GM21786 (cell line): ENCODE results near the gene POU2AF3.

Source experiments
- ATAC-seq: cut with Tn5 transposase; IDR thresholded peaks from one replicate; pipeline ENCODE4 v1.9.1; 2021; ENCODE audit not compliant: unreplicated experiment

The POU2AF3 gene

GRCh38 chr11:111352231-111352746, 53.9 kb downstream of the POU2AF3 start:
- ATAC-seq: no peak

- no peak for ATAC-seq
Observed at GRCh38 chr11:111352935-111353710, 54.8 kb downstream of the POU2AF3 start.

GRCh38 chr11:111353776-111354600, 55.6 kb downstream of the POU2AF3 start:
- no peak for ATAC-seq

- ATAC-seq: no peak
Observed at GRCh38 chr11:111354601-111354891, 56.2 kb downstream of the POU2AF3 start.

GRCh38 chr11:111355101-111355500, 56.8 kb downstream of the POU2AF3 start:
- no peak for ATAC-seq

- no peak for ATAC-seq
Observed at GRCh38 chr11:111355956-111356659, 57.8 kb downstream of the POU2AF3 start.

- ATAC-seq: no peak
Observed at GRCh38 chr11:111356660-111357048, 58.3 kb downstream of the POU2AF3 start.

- ATAC-seq: no peak
Observed at GRCh38 chr11:111357150-111358037, 59.0 kb downstream of the POU2AF3 start.
